ENCODE results near the gene UQCRQ. TPM values are rescaled to one million over a fixed set of nuclear protein-coding genes. Genes with fewer than 3 reads are reported as not detected.
A peak's percentile ranks its signal among the peaks of the same experiment; 100 is the strongest.

UQCRQ gene
- total and polyA plus RNA-seq, 2 of the 13 experiments (the other 11 are each of a cell fraction or from before 2014, with no cell fraction given), result 257 to 575 TPM

DNA sequence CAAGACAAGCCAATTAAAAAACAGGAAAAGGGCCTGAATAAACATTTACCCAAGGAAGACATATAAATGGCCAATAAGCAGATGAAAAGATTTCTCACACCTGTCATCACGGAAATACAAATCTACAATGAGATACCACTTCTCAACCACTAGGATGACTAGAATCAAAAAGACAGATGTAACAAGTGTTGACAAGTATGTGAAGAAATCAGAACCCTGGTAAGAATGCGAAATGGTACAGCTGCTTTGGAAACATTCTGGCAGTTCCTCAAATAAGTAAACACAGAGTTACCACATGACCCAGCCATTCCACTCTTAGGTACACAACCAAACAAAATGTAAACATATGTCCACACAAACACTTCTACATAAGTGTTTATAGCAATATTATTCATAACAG is 39.5 kb downstream of the UQCRQ start (continued):
- TF ChIP-seq, protein P1, sequence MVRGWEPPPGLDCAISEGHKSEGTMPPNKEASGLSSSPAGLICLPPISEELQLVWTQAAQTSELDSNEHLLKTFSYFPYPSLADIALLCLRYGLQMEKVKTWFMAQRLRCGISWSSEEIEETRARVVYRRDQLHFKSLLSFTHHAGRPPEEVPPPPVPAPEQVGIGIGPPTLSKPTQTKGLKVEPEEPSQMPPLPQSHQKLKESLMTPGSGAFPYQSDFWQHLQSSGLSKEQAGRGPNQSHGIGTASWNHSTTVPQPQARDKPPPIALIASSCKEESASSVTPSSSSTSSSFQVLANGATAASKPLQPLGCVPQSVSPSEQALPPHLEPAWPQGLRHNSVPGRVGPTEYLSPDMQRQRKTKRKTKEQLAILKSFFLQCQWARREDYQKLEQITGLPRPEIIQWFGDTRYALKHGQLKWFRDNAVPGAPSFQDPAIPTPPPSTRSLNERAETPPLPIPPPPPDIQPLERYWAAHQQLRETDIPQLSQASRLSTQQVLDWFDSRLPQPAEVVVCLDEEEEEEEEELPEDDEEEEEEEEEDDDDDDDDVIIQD (CRISPR knock-in tag; IDR thresholded peaks at IDR 0.05; ENCODE audit: low read depth), result 0 out of 2 replicates have a peak, but pooled peaks have one; percentile 16
- TF ChIP-seq FOXA1 (IDR thresholded peaks at IDR 0.05), result peak; percentile 91
- peak; percentile 82 for TF ChIP-seq FOXA1 (CRISPR knock-in tag; IDR thresholded peaks at IDR 0.05)
- TF ChIP-seq, protein P2, sequence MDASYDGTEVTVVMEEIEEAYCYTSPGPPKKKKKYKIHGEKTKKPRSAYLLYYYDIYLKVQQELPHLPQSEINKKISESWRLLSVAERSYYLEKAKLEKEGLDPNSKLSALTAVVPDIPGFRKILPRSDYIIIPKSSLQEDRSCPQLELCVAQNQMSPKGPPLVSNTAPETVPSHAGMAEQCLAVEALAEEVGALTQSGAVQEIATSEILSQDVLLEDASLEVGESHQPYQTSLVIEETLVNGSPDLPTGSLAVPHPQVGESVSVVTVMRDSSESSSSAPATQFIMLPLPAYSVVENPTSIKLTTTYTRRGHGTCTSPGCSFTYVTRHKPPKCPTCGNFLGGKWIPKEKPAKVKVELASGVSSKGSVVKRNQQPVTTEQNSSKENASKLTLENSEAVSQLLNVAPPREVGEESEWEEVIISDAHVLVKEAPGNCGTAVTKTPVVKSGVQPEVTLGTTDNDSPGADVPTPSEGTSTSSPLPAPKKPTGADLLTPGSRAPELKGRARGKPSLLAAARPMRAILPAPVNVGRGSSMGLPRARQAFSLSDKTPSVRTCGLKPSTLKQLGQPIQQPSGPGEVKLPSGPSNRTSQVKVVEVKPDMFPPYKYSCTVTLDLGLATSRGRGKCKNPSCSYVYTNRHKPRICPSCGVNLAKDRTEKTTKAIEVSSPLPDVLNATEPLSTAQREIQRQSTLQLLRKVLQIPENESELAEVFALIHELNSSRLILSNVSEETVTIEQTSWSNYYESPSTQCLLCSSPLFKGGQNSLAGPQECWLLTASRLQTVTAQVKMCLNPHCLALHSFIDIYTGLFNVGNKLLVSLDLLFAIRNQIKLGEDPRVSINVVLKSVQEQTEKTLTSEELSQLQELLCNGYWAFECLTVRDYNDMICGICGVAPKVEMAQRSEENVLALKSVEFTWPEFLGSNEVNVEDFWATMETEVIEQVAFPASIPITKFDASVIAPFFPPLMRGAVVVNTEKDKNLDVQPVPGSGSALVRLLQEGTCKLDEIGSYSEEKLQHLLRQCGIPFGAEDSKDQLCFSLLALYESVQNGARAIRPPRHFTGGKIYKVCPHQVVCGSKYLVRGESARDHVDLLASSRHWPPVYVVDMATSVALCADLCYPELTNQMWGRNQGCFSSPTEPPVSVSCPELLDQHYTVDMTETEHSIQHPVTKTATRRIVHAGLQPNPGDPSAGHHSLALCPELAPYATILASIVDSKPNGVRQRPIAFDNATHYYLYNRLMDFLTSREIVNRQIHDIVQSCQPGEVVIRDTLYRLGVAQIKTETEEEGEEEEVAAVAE (CRISPR knock-in tag; IDR thresholded peaks at IDR 0.05; ENCODE audit: borderline replicate concordance), result no peak
- TF ChIP-seq MIER3 (CRISPR knock-in tag; IDR thresholded peaks at IDR 0.05; ENCODE audit: borderline replicate concordance), result 0 out of 2 replicates have a peak, but pooled peaks have one; percentile 44
- 0 out of 2 replicates have a peak, but pooled peaks have one; percentile 27 for TF ChIP-seq MED1 (CRISPR knock-in tag; IDR thresholded peaks at IDR 0.05)
- no peak for TF ChIP-seq ZNF773 (CRISPR knock-in tag; IDR thresholded peaks at IDR 0.05; ENCODE audit: borderline replicate concordance)
- TF ChIP-seq TEAD3 (CRISPR knock-in tag; optimal IDR thresholded peaks at IDR 0.05; ENCODE audit: borderline replicate concordance), result peak; percentile 36
- peak; percentile 58; the same call in 1 of the 3 replicates for TF ChIP-seq MXI1 (IDR thresholded peaks at IDR 0.05; ENCODE audit: borderline replicate concordance, low read depth, low read length)
- TF ChIP-seq, protein P3, sequence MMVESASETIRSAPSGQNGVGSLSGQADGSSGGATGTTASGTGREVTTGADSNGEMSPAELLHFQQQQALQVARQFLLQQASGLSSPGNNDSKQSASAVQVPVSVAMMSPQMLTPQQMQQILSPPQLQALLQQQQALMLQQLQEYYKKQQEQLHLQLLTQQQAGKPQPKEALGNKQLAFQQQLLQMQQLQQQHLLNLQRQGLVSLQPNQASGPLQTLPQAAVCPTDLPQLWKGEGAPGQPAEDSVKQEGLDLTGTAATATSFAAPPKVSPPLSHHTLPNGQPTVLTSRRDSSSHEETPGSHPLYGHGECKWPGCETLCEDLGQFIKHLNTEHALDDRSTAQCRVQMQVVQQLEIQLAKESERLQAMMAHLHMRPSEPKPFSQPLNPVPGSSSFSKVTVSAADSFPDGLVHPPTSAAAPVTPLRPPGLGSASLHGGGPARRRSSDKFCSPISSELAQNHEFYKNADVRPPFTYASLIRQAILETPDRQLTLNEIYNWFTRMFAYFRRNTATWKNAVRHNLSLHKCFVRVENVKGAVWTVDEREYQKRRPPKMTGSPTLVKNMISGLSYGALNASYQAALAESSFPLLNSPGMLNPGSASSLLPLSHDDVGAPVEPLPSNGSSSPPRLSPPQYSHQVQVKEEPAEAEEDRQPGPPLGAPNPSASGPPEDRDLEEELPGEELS (CRISPR knock-in tag; IDR thresholded peaks at IDR 0.05), result peak; percentile 84
- no peak for TF ChIP-seq NFKBIZ (CRISPR knock-in tag; IDR thresholded peaks at IDR 0.05)
- TF ChIP-seq SOX5 (CRISPR knock-in tag; IDR thresholded peaks at IDR 0.05; ENCODE audit: borderline replicate concordance), result peak; percentile 61; the same call in 1 of the 2 replicates
- peak; percentile 57; the same call in 1 of the 2 replicates for TF ChIP-seq TBX3 (IDR thresholded peaks at IDR 0.05; ENCODE audit: borderline replicate concordance)
- TF ChIP-seq IRF2 (CRISPR knock-in tag; IDR thresholded peaks at IDR 0.05), result 0 out of 2 replicates have a peak, but pooled peaks have one; percentile 33
